Osteocyte (in vitro differentiated cells): ENCODE results near the gene PHACTR4. TPM values are rescaled to one million over a fixed set of nuclear protein-coding genes. Genes with fewer than 3 reads are reported as not detected.
"Not testable (repeated sequence)": the region's sequence is repeated elsewhere in the genome, so short reads cannot be mapped to it uniquely, and the experiment has no call there.

Source experiments
- DNase-seq: peaks from one replicate; pipeline ENCODE4 v3.0.0; 2021; ENCODE audit warnings: mixed read lengths; ENCODE audit not compliant: unreplicated experiment; ENCODE audit errors: extremely low spot score
- H3K27ac Mint-ChIP-seq: one replicate; pipeline ENCODE4 v1.8.0; 2021; ENCODE audit warnings: mild to moderate bottlenecking, mixed read lengths; ENCODE audit not compliant: unreplicated experiment
- H3K27me3 Mint-ChIP-seq: one replicate; pipeline ENCODE4 v1.8.0; 2021; ENCODE audit warnings: mixed read lengths; ENCODE audit not compliant: unreplicated experiment
- H3K36me3 Mint-ChIP-seq: one replicate; pipeline ENCODE4 v1.8.0; 2021; ENCODE audit warnings: mixed read lengths; ENCODE audit not compliant: unreplicated experiment
- H3K4me1 Mint-ChIP-seq: one replicate; pipeline ENCODE4 v1.8.0; 2021; ENCODE audit warnings: mixed read lengths; ENCODE audit not compliant: unreplicated experiment
- H3K4me3 Mint-ChIP-seq: one replicate; pipeline ENCODE4 v1.8.0; 2021; ENCODE audit warnings: mild to moderate bottlenecking, moderate library complexity, mixed read lengths; ENCODE audit not compliant: unreplicated experiment
- H3K9me3 Mint-ChIP-seq: one replicate; pipeline ENCODE4 v1.8.0; 2021; ENCODE audit warnings: mixed read lengths; ENCODE audit not compliant: unreplicated experiment
- CTCF ChIP-seq: fragments of 200-600 bp; sonication (generic); IDR thresholded peaks from 2 replicates; pipeline ENCODE4 v1.5.0; 2021; ENCODE audit warnings: antibody characterized with exemption, mild to moderate bottlenecking, moderate library complexity
- total RNA-seq: library from RNA; stranded (reverse); gene quantifications from 2 replicates; pipeline ENCODE4 v1.2.1, GENCODE V29; 2021

Gene PHACTR4
- total RNA-seq, 1 donor from 2014 or later = 56.0 TPM

- H3K27ac Mint-ChIP-seq = no peak overlapping the region
- no peaks in the 10 kb centered on the region for H3K9me3 Mint-ChIP-seq
- H3K27me3 Mint-ChIP-seq = no peaks in the 10 kb centered on the region
- H3K36me3 Mint-ChIP-seq = no peaks in the 10 kb centered on the region
- DNase-seq = no peak
- peaks cover 22% of the 10 kb centered on the region for H3K4me1 Mint-ChIP-seq
- H3K4me3 Mint-ChIP-seq = no peak overlapping the region
- TF ChIP-seq CTCF = no peak
These were observed 78.1 kb downstream of the PHACTR4 start for GRCh38 chr1:28447679-28448078.

GRCh38 chr1:28448094-28448611, 78.6 kb downstream of the PHACTR4 start:
- not testable (repeated sequence) for DNase-seq, H3K4me3 Mint-ChIP-seq, H3K27me3 Mint-ChIP-seq, H3K9me3 Mint-ChIP-seq, H3K36me3 Mint-ChIP-seq
- Mint-ChIP-seq H3K27ac (peak overlapping the region; percentile 64), H3K4me1 (peaks cover 20% of the 10 kb centered on the region)

GRCh38 chr1:28449904-28450303, 80.4 kb downstream of the PHACTR4 start:
- peak overlapping the region; percentile 86 for H3K27ac Mint-ChIP-seq
- H3K9me3 Mint-ChIP-seq = no peaks in the 10 kb centered on the region
- peaks cover 5% of the 10 kb centered on the region for H3K36me3 Mint-ChIP-seq
- DNase-seq = no peak
- TF ChIP-seq CTCF = no peak
- H3K27me3 Mint-ChIP-seq = no peaks in the 10 kb centered on the region
- H3K4me1 Mint-ChIP-seq = peaks cover 20% of the 10 kb centered on the region
- H3K4me3 Mint-ChIP-seq = no peak overlapping the region

- Mint-ChIP-seq H3K27ac (peak overlapping the region; percentile 86), H3K9me3 (no peaks in the 10 kb centered on the region), H3K4me1 (peaks cover 23% of the 10 kb centered on the region), H3K36me3 (peaks cover 5% of the 10 kb centered on the region), H3K4me3 (no peak overlapping the region), H3K27me3 (no peaks in the 10 kb centered on the region)
- DNase-seq = no peak
- TF ChIP-seq CTCF = no peak
These were observed 81.0 kb downstream of the PHACTR4 start for GRCh38 chr1:28450561-28450960.

GRCh38 chr1:28451011-28451410, 81.5 kb downstream of the PHACTR4 start:
- peaks cover 28% of the 10 kb centered on the region for H3K4me1 Mint-ChIP-seq
- TF ChIP-seq CTCF = no peak

DNA sequence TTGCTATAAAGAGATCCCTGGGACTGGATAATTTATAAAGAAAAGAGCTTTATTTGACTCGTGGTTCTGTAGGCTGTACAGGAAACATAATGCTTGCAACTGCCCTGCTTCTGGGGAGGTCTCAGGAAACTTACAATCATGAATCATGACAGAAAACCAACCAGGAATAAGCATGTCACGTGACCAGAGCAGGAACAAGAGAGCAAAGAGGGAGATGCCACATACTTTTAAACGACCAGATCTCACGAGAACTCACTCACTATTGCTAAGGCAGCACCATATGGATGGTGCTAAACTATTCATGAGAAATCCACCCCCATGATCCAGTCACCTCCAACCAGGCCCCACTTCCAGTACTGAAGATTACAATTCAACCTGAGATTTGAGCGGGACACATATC, 86.5 kb downstream of the PHACTR4 start:
- no peaks in the 10 kb centered on the region for H3K9me3 Mint-ChIP-seq
- no peak for DNase-seq
- H3K36me3 Mint-ChIP-seq = peaks cover 16% of the 10 kb centered on the region
- peak overlapping the region; percentile 88 for H3K27ac Mint-ChIP-seq
- TF ChIP-seq CTCF = no peak
- H3K4me1 Mint-ChIP-seq = peaks cover 23% of the 10 kb centered on the region
- no peaks in the 10 kb centered on the region for H3K27me3 Mint-ChIP-seq
- H3K4me3 Mint-ChIP-seq = peak overlapping the region; percentile 20

More at GRCh38 chr1:28451011-28451410, 81.5 kb downstream of the PHACTR4 start:
- no peak for DNase-seq
- Mint-ChIP-seq H3K27me3 (no peaks in the 10 kb centered on the region), H3K27ac (peak overlapping the region; percentile 35), H3K36me3 (peaks cover 5% of the 10 kb centered on the region), H3K9me3 (no peaks in the 10 kb centered on the region), H3K4me3 (no peak overlapping the region)
